HCT116 (cell line): ENCODE data around the gene NGF. TPM values are rescaled to one million over a fixed set of nuclear protein-coding genes. Genes with fewer than 3 reads are reported as not detected.

Source experiments
- ATAC-seq: fragments of 200-7000 bp; cut with Tn5 transposase; 2 replicates; pipeline ENCODE4 v1.9.1; 2020; ENCODE audit warnings: mild to moderate bottlenecking, moderate library complexity
- BruUV-seq: library from RNA; stranded (reverse); fragments of 400-500 nt; replicated peaks from 2 replicates; lab custom pipeline; 2021; lab: Mats Ljungman, UMichigan
- CTCF ChIA-PET: fragments of 300-600 bp; sonication (Branson Sonifier 250); formaldehyde crosslinking; loops from one replicate; lab custom pipeline; 2021; ENCODE audit warnings: antibody characterized with exemption; lab: Charles Lee
- POLR2A ChIA-PET: fragments of 300-600, 350-600 bp; sonication (Branson Sonifier 250); formaldehyde crosslinking; loops from one replicate; lab custom pipeline; 2021; ENCODE audit warnings: antibody characterized with exemption; lab: Charles Lee
- RAD21 ChIA-PET, 2 experiments: fragments of 300-600 bp; sonication (Branson Sonifier 250); formaldehyde crosslinking; loops; one replicate each; lab custom pipeline; 2023; ENCODE audit warnings: low total read pairs in 2 of 2; ENCODE audit not compliant: uncharacterized antibody in 2 of 2, unreplicated experiment in 2 of 2, low non-redundant PET in 1 of 2; lab: Charles Lee
- DNase-seq: peaks from one replicate; pipeline ENCODE4 v3.0.0-alpha.2; 2010; ENCODE audit warnings: low read depth, low spot score
- H2AFZ ChIP-seq: fragments of 200-600 bp; shearing (Covaris generic), sonication (generic); 2 replicates; pipeline ENCODE4 v1.6.1; 2017; ENCODE audit warnings: low read depth, mixed run types, mixed read lengths, antibody characterized with exemption, low read length; ENCODE audit not compliant: poor library complexity, severe bottlenecking
- H3K27ac ChIP-seq: 2 replicates; pipeline ENCODE4 v1.5.1; 2012; ENCODE audit warnings: low read depth, low read length
- H3K27me3 ChIP-seq: fragments of 200-600 bp; sonication (generic); 2 replicates; pipeline ENCODE4 v1.6.1; 2016; ENCODE audit warnings: mixed run types, low read length, mixed read lengths; ENCODE audit not compliant: insufficient read depth
- H3K36me3 ChIP-seq, 2 experiments: fragments of 200-500 bp in 1 of 2; fragments of 200-600 bp in 1 of 2; sonication (Bioruptor generic) in 1 of 2; sonication (generic) in 1 of 2; 2 replicates each; pipeline versions ENCODE4 v1.5.1 to v1.6.1; 2014 to 2016; ENCODE audit warnings: low read length in 2 of 2, inconsistent platforms in 1 of 2, mixed read lengths in 1 of 2, mixed run types in 1 of 2; ENCODE audit not compliant: insufficient read depth in 2 of 2, control insufficient read depth in 1 of 2
- H3K4me1 ChIP-seq, 2 experiments: fragments of 200-600 bp in 1 of 2; sonication (generic) in 1 of 2; 2 replicates each; pipeline versions ENCODE4 v1.5.1 to v1.6.1; 2012 to 2017; ENCODE audit warnings: low read length in 2 of 2, inconsistent platforms in 1 of 2, mild to moderate bottlenecking in 1 of 2, mixed read lengths in 1 of 2, mixed run types in 1 of 2, moderate library complexity in 1 of 2; ENCODE audit not compliant: insufficient read depth in 2 of 2, control insufficient read depth in 1 of 2
- H3K4me2 ChIP-seq: fragments of 200-600 bp; sonication (generic); 2 replicates; pipeline ENCODE4 v1.6.1; 2017; ENCODE audit warnings: mixed run types, low read length, mixed read lengths
- H3K4me3 ChIP-seq, 2 experiments: fragments of 200-600 bp in 1 of 2; sonication (generic) in 1 of 2; replicated peaks in 1 of 2; 2 replicates each; pipeline ENCODE4 v1.5.1; 2011 to 2016; ENCODE audit warnings: low read length in 2 of 2, control low read depth in 1 of 2, low read depth in 1 of 2, mild to moderate bottlenecking in 1 of 2, mixed read lengths in 1 of 2, mixed run types in 1 of 2
- H3K79me2 ChIP-seq: fragments of 200-600 bp; sonication (generic); 2 replicates; pipeline ENCODE4 v1.6.1; 2017; ENCODE audit warnings: mild to moderate bottlenecking, mixed run types, low read length, moderate library complexity, mixed read lengths; ENCODE audit not compliant: insufficient read depth
- H3K9ac ChIP-seq: fragments of 200-600 bp; sonication (generic); 2 replicates; pipeline ENCODE4 v1.6.1; 2016; ENCODE audit warnings: low read length, mixed read lengths
- H3K9me2 ChIP-seq: fragments of 200-600 bp; sonication (generic), shearing (Covaris generic); 2 replicates; pipeline ENCODE4 v1.6.1; 2017; ENCODE audit warnings: mixed run types, mild to moderate bottlenecking, moderate library complexity; ENCODE audit not compliant: insufficient read depth
- H3K9me3 ChIP-seq, 2 experiments: fragments of 200-500 bp in 1 of 2; fragments of 200-600 bp in 1 of 2; sonication (Bioruptor generic) in 1 of 2; sonication (generic) in 1 of 2; 2 replicates each; pipeline ENCODE4 v1.6.1; 2014 to 2017; ENCODE audit warnings: low read length in 2 of 2, mixed read lengths in 2 of 2, inconsistent platforms in 1 of 2, low read depth in 1 of 2, mild to moderate bottlenecking in 1 of 2, mixed run types in 1 of 2, moderate library complexity in 1 of 2; ENCODE audit not compliant: control insufficient read depth in 1 of 2, insufficient read depth in 1 of 2
- H4K20me1 ChIP-seq: fragments of 200-600 bp; sonication (generic), shearing (Covaris generic); 2 replicates; pipeline ENCODE4 v1.6.1; 2017; ENCODE audit warnings: mixed run types, mild to moderate bottlenecking, moderate library complexity; ENCODE audit not compliant: insufficient read depth
- CBX3 ChIP-seq: IDR thresholded peaks from 2 replicates; pipeline ENCODE4 v1.6.1; 2012; ENCODE audit warnings: low read depth
- EGR1 ChIP-seq: IDR thresholded peaks from 2 replicates; pipeline ENCODE4 v1.6.1; 2012; ENCODE audit warnings: low read depth
- EZH2phosphoT487 ChIP-seq: fragments of 200-600 bp; IDR thresholded peaks from 2 replicates; pipeline ENCODE4 v1.6.1; 2018; ENCODE audit warnings: antibody characterized with exemption, borderline replicate concordance
- FOSL1 ChIP-seq: IDR thresholded peaks from 2 replicates; pipeline ENCODE4 v1.6.1; 2012; ENCODE audit warnings: low read depth
- JUND ChIP-seq: IDR thresholded peaks from 2 replicates; pipeline ENCODE4 v1.6.1; 2012
- POLR2AphosphoS5 ChIP-seq: IDR thresholded peaks from 2 replicates; pipeline ENCODE4 v1.6.1; 2011; ENCODE audit warnings: mild to moderate bottlenecking, low read depth, low read length, moderate library complexity
- RAD21 ChIP-seq: IDR thresholded peaks from 2 replicates; pipeline ENCODE4 v1.6.1; 2012; ENCODE audit warnings: low read depth, mild to moderate bottlenecking
- SP1 ChIP-seq: IDR thresholded peaks from 2 replicates; pipeline ENCODE4 v1.6.1; 2012; ENCODE audit warnings: low read depth
- SRF ChIP-seq: IDR thresholded peaks from 2 replicates; pipeline ENCODE4 v1.6.1; 2012; ENCODE audit warnings: low read depth
- YY1 ChIP-seq: IDR thresholded peaks from 2 replicates; pipeline ENCODE4 v1.6.1; 2011; ENCODE audit warnings: low read length, low read depth, moderate library complexity, mild to moderate bottlenecking; ENCODE audit not compliant: insufficient replicate concordance; ENCODE audit errors: extremely low read depth
- ZNF274 ChIP-seq: fragments of 200-500 bp; sonication (Bioruptor generic); IDR thresholded peaks from 2 replicates; pipeline ENCODE4 v1.6.1; 2014; ENCODE audit warnings: mild to moderate bottlenecking, low read depth, low read length, inconsistent platforms
- intact Hi-C: fragments of 100-400 bp; cut with micrococcal nuclease; formaldehyde crosslinking; loops from 2 replicates; pipeline ENCODE4 v1.10.0; 2022
- total RNA-seq: library from RNA; stranded (reverse); gene quantifications from one replicate; pipeline ENCODE4 v1.2.1, GENCODE V29; 2021; ENCODE audit not compliant: unreplicated experiment
- TF ChIP-seq, protein P1 (sequence below): IDR thresholded peaks from 2 replicates; pipeline ENCODE4 v1.6.1; 2012
- TF ChIP-seq, protein P2 (sequence below): IDR thresholded peaks from 2 replicates; pipeline ENCODE4 v1.6.1; 2012; ENCODE audit warnings: low read depth
- TF ChIP-seq, protein P3 (sequence below), 3 experiments: fragments of 200-600 bp in 1 of 3; sonication (generic) in 1 of 3; IDR thresholded peaks in 2 of 3; conservative IDR thresholded peaks in 1 of 3; 2 replicates each; pipeline ENCODE4 v1.5.1; 2012 to 2017; ENCODE audit warnings: low read depth in 2 of 3, low read length in 2 of 3, antibody characterized with exemption in 1 of 3, borderline replicate concordance in 1 of 3, control low read depth in 1 of 3, mild to moderate bottlenecking in 1 of 3, mixed read lengths in 1 of 3, mixed run types in 1 of 3, moderate library complexity in 1 of 3; ENCODE audit not compliant: insufficient read depth in 1 of 3

Gene NGF
- total RNA-seq, 1 experiment from 2014 or later = not detected

DNA sequence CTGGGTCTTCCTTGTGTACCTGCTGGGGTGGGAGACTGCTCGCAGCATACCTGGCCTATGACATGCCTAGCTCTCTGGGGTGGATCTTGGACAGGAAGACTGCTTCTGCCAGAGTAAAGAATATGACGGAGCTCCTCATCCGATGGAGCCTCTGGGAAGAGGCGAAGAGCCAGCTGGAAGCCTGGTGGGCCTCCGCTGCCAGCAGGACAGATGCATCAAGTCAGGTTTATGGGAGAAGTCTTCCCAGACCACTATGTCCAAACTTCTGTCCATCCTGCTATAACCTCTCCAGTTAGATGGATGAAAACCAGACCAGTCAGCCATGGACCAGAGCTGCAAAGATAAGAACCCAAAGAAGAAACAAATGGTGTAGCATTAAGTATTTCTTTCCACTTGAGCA is 27.7 kb upstream of the NGF start:
- H3K4me3 ChIP-seq = no peak overlapping the region
- CTCF ChIA-PET = no interaction called here
- RAD21 ChIA-PET = no interaction called here
- no peak overlapping the region for H2AFZ ChIP-seq
- no peak overlapping the region for H3K4me2 ChIP-seq
- POLR2A ChIA-PET = no interaction called here
- intact Hi-C loops = no loop called here
- TF ChIP-seq YY1 (no peak), SP1 (no peak), JUND (no peak), CBX3 (no peak), RAD21 (no peak), EGR1 (no peak), FOSL1 (no peak), POLR2AphosphoS5 (no peak)
- TF ChIP-seq, protein P1, sequence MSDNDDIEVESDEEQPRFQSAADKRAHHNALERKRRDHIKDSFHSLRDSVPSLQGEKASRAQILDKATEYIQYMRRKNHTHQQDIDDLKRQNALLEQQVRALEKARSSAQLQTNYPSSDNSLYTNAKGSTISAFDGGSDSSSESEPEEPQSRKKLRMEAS = no peak
- H3K27me3 ChIP-seq = no peaks in the 10 kb centered on the region
- ATAC-seq = no peak
- no peak for DNase-seq
- H3K9me2 ChIP-seq = no peaks in the 10 kb centered on the region
- H3K36me3 ChIP-seq = no peaks in the 10 kb centered on the region
- H3K27ac ChIP-seq = no peak overlapping the region
- no peak overlapping the region for H3K9ac ChIP-seq
- H3K79me2 ChIP-seq = no peaks in the 10 kb centered on the region
- no peaks in the 10 kb centered on the region for H3K9me3 ChIP-seq
- no peaks in the 10 kb centered on the region for H4K20me1 ChIP-seq
- no peaks in the 10 kb centered on the region for H3K4me1 ChIP-seq
- no TSS peak for BruUV-seq

DNA sequence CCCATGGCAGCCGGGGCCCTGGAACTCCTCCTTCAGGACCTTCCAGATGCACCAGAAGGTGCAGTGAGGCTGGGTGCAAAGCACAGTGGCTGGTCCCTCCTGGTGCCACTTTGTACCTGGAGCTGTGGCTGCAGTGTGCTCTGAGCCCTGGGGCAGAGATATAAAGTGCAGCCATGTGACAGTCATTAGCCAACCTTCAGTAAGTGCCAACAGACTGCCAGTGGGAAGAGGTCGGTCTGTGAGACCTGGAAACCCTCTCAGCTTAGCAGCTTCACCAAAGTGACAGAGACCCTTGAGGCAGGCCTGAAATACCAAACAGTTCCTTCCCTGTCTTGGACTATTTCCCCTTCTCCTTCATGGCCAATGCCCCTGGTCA is 26.7 kb upstream of the NGF start:
- H3K4me1 ChIP-seq = no peaks in the 10 kb centered on the region
- no peaks in the 10 kb centered on the region for H3K36me3 ChIP-seq
- BruUV-seq = no TSS peak
- no peak overlapping the region for H3K4me2 ChIP-seq
- H3K27me3 ChIP-seq = no peaks in the 10 kb centered on the region
- no peak overlapping the region for H3K4me3 ChIP-seq
- H3K9me2 ChIP-seq = no peaks in the 10 kb centered on the region
- no peak overlapping the region for H3K27ac ChIP-seq
- intact Hi-C loops = no loop called here
- TF ChIP-seq JUND (no peak), ZNF274 (no peak), YY1 (no peak), EZH2phosphoT487 (no peak), SRF (no peak)
- TF ChIP-seq, protein P2, sequence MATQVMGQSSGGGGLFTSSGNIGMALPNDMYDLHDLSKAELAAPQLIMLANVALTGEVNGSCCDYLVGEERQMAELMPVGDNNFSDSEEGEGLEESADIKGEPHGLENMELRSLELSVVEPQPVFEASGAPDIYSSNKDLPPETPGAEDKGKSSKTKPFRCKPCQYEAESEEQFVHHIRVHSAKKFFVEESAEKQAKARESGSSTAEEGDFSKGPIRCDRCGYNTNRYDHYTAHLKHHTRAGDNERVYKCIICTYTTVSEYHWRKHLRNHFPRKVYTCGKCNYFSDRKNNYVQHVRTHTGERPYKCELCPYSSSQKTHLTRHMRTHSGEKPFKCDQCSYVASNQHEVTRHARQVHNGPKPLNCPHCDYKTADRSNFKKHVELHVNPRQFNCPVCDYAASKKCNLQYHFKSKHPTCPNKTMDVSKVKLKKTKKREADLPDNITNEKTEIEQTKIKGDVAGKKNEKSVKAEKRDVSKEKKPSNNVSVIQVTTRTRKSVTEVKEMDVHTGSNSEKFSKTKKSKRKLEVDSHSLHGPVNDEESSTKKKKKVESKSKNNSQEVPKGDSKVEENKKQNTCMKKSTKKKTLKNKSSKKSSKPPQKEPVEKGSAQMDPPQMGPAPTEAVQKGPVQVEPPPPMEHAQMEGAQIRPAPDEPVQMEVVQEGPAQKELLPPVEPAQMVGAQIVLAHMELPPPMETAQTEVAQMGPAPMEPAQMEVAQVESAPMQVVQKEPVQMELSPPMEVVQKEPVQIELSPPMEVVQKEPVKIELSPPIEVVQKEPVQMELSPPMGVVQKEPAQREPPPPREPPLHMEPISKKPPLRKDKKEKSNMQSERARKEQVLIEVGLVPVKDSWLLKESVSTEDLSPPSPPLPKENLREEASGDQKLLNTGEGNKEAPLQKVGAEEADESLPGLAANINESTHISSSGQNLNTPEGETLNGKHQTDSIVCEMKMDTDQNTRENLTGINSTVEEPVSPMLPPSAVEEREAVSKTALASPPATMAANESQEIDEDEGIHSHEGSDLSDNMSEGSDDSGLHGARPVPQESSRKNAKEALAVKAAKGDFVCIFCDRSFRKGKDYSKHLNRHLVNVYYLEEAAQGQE = no peak
- TF ChIP-seq, protein P3, sequence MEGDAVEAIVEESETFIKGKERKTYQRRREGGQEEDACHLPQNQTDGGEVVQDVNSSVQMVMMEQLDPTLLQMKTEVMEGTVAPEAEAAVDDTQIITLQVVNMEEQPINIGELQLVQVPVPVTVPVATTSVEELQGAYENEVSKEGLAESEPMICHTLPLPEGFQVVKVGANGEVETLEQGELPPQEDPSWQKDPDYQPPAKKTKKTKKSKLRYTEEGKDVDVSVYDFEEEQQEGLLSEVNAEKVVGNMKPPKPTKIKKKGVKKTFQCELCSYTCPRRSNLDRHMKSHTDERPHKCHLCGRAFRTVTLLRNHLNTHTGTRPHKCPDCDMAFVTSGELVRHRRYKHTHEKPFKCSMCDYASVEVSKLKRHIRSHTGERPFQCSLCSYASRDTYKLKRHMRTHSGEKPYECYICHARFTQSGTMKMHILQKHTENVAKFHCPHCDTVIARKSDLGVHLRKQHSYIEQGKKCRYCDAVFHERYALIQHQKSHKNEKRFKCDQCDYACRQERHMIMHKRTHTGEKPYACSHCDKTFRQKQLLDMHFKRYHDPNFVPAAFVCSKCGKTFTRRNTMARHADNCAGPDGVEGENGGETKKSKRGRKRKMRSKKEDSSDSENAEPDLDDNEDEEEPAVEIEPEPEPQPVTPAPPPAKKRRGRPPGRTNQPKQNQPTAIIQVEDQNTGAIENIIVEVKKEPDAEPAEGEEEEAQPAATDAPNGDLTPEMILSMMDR (IDR thresholded peaks at IDR 0.05 in 2 of 3, conservative IDR thresholded peaks at IDR 0.05 in 1 of 3; ENCODE audit: borderline replicate concordance in 1 of 3, insufficient read depth in 1 of 3, low read depth in 2 of 3, low read length in 2 of 3) = no peak
- TF ChIP-seq, protein P1 = no peak
- TF ChIP-seq, all 23 proteins: peak for 0
- H4K20me1 ChIP-seq = no peaks in the 10 kb centered on the region
- no peak overlapping the region for H2AFZ ChIP-seq
- POLR2A ChIA-PET = interaction anchor here (0.7 kb wide), 1 partner anchor 27 kb away, joined by 5 read pairs; no protein-coding TSS in a partner anchor
- no peak for ATAC-seq
- no peaks in the 10 kb centered on the region for H3K79me2 ChIP-seq
- no peak overlapping the region for H3K9ac ChIP-seq
- CTCF ChIA-PET = no interaction called here
- DNase-seq = no peak
- H3K9me3 ChIP-seq = no peaks in the 10 kb centered on the region; a peak in 1 of 4 replicates
- RAD21 ChIA-PET = no interaction called here
